ENCODE measurements around the gene PGLYRP3.
"Not testable (repeated sequence)": the region's sequence is repeated elsewhere in the genome, so short reads cannot be mapped to it uniquely, and the experiment has no call there.

PGLYRP3 gene

DNA sequence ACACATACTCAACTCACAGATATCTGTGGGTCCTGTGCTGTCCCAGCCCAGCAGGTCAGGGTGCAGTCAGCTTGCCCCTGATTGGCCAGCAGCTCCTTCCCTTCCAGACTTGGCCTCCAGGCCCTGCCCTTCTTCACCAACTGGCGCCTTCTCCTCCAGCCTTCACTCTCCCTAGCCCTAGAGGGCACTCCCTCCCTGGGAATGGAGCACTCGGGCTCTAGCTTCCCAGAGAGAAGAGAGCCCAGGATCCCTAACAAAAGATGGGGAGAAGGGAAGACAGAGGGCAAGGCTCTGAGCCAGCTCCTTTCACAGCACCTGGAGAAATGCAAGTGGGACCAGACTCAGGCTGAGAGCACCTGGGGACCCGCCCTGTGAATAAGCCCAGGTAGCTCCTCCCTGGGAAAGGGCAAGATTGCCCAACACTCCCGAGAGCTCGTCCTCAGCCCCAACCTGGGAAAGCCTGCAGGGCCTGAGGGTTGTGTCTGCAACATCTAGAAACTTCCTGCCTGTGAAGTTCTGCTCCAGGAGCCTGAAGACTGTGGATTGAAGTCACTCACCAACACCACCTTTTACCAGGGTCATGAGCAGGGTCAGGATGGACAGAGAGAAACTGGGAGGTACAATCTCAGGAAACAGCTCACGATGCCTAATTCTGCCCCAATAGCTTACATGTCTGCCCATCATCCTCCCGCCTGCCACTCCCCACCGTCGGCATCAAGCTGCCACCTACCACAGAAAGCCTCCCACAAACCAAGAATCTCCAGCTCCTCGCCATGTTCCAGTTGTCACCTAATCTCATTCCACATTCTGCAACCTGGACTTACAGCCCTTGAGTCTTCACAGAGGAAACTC is 36.0 kb upstream of the PGLYRP3 start, which contains the start of gene PGLYRP4:
PGLYRP4 (minus strand) TSS at position 331 of the 852 bp plus-strand sequence. CDS start 909 bp downstream, outside the sequence.
- no peak for DNase-seq

DNA sequence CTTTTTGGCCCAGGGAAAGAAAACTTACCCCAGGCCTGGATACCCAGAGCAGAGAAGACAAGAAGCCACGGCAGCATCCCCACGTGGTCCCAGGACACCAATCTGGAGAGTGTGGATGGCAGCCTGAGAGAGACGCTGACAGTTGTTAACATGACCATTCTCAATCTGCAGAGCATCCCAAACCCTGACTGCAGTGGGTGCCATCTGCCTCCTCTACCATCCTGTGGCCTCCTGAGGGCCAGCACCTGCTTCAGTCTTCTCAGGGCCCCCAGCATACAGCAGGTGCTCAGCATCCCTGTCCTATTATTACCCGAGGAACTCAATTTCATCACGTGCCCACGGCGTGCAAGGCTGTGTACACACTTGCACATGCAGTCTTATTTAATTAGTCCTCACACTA is 35.1 kb upstream of the PGLYRP3 start:
- no peak for DNase-seq

DNA sequence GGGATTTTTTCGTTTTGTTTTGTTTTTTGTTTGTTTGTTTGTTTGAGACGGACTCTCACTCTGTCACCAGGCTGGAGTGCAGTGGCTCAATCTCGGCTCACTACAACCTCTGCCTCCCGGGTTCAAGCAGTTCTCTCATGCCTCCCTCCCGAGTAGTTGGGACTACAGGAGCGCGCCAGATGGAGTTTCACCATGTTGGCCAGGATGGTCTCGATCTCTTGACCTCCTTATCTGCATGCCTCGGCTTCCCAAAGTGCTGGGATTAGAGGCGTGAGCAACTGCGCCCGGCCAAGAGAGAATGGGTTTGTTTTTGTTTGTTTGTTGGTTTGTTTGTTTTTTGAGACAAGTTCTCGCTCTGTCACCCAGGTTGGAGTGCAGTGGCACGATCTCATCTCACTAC is 34.3 kb upstream of the PGLYRP3 start:
- not testable (repeated sequence) for DNase-seq

DNA sequence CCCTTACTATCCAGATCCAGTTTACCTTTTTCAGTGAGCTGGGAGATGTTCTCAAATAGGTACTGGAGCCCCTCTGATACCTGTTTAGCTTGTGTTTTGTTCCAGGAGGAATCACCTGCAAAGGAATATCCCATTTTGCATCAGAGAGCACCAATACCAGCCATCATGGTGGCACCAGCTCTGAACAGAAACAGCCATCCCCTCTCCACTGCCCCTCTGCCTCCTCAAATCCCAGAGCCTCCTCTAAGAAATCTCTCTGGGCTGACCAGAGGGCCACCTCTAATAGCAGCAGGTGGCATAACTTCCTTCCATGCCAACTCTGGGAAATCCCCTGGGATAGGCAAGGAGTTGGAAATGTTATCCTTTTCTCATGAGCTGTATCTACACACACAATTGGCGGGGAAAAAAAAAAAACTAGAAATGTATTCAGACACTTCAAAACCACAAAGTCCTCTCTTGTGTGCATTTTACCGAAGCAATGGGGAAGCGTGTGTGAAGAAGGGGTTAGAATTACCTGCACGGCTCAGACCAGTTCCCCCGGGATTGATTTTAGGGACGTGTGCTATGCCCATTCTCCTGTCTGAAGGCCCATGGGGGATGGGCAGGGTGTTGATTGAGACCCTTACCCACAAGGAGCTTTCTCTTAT is 33.4 kb upstream of the PGLYRP3 start:
- no peak for DNase-seq

DNA sequence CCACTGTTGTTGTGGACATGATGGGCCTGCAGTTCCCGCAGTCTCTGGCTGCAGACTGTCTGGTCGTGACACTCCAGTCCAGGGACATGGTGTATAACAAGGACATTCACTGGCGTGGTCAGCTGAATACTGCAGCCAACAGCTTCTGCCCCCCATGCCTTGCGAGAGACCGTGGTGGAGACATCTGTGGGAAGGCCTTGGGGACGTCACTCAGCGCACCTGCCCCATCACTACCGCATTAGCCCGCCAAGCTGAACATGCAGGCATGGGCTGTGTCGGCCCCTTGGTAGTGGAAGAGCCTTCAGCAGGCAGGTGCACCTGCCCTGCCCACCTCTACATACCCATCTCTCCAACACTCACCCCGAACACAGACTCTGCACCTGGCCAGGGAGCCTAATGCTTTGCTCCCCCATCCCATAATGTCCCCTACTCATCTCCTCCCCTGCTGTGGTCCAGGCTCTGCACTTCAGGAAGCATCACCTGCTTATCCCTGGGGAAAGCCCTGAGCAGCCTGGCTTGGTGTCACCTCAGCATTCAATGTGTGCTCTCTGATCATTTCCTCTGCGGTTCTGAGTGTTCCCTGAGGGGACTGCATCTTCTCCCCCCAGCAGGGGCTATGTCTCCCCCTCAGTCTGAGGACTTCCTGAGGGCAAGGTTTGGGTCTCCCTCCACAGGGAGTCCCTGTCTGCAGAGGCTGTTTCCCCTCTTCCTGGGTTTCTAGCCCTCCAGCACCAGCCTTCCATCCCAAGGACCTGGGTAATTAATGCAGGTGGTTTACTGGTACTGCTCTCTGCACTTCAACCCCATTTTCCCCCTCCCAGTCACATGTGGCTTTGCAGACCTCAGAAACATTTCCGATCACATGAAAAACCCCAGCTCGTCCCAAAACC is 32.7 kb upstream of the PGLYRP3 start:
- no peak for DNase-seq

DNA sequence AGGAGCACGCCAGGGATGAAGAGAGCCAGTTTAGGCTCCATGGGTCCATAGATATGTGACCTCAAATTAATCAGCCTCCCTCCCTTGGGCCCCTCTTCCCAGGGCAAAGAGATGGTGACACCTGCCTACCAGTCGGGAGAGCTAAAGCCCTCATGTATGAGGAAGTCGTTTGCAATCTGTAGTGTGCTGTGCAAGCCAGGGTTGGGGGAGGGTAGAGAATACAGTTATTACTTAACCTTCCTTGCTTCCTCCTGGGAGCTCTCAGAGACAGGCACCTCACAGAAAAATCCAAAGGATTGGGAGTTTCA is 31.9 kb upstream of the PGLYRP3 start:
- peak; percentile 47 for DNase-seq

DNA sequence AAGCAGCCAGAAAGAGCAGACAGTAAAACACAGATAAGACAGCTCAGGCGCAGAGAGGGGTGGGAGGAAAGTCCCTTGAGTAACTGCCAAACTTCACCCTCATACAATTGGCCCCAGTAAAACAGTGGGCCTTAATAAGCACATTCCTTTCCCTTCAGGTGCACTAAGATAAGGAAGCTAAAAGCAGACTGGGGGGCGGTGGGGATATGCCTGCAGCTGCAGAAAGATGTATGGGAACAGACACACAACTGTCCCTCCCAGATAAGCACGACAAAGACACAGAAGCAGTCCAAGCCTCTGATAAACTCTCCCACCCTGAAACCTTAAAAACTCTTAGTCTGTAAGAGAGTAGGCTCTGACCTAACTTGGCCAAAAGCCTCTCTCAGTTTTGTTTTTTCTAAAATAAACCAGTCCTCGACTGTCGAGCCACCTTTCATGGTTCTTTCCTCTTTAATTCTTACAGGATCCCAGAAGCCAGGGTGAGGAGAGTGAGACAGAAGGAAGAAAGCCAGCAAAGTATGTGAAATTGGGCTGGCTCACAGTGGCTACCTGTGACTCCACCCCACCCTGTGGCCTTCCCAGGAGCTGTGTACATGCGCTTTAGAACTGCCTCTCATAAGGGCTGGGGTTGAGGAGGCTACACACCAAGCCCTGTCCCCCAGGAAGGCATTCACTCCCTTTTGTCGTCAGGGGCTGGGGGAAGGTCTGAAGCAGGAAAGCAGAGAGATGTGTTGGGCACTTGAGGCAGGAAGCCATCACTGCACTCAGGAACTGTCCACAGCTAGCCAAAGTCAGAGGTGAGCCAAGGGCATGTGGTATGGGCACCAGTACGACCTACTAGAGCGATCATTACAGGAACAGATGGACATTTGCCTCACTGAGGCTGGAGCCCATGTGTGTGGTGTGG is 31.3 kb upstream of the PGLYRP3 start:
- no peak for DNase-seq

DNA sequence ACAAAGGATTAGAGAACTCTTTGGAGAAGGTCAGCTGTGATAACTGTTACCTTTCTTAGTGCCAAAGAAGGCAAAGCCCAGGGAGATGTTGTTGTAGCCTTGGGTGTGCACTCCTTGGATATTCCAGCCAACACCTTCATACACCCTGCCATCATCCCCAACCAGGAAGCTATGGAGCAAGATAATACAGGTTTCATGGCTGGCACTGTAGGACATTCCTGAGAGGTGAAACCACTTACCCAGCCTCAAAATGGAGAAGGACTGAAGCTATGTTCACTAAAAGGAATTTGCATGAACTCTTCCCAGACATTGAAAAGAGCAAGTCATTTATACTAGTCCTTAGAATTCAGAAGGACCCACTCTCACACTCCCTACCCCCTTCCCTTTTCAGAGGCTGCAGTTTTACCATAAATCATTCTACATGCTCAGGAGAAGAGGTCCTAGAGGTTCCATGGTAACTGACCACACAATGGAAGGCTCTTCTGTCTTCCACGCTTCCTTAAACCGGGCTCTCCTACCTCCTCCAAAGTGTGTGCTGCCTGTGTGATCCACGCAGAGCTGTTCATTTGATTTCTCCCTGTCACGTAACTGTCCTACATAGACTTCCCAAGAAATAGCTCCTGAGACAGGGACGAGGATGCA is 30.4 kb upstream of the PGLYRP3 start:
- no peak for DNase-seq

DNA sequence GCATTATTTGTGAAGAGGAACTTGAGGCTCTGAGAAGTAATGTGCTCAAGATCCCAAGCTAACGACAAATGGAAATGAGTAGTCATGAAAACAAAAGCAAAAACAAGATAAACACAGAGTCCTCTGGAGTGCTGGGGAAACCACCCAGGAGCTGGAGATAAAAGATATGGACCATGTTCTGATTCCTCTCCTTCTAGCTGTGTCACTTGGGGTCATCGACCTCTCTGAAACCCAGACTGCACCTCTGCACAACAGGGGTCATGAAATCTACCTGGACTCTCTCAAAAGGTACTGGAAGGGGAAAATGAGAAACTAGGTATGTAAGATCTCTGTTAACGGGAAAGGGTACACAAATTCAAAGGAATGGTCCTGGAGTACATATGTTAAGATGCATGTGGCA is 29.4 kb upstream of the PGLYRP3 start:
- no peak for DNase-seq

DNA sequence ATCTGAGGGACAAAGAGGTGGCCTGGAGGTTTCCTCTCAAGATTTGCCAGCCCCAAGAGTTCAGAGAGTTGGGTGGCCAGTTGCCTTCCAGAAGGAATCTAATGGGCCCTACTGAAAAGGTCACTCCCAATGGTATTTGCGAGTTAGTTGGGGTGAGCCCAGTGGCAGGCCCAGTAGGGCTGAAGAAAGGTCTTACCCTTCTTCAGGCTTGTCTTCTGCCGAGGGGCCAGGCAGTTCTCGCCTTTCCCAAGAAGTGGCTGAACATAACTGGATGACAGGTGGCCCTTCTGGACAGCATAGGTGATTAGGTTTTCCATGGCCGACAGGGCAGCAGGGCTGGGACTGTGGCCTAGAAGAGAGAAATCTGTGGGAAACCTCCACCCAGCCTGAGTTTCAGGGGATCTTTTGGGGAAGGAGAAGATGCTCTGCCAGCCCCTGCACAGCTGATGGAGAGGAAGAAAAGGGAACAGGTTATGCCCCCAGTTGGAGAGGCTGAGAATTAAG is 28.7 kb upstream of the PGLYRP3 start:
- no peak for DNase-seq

DNA sequence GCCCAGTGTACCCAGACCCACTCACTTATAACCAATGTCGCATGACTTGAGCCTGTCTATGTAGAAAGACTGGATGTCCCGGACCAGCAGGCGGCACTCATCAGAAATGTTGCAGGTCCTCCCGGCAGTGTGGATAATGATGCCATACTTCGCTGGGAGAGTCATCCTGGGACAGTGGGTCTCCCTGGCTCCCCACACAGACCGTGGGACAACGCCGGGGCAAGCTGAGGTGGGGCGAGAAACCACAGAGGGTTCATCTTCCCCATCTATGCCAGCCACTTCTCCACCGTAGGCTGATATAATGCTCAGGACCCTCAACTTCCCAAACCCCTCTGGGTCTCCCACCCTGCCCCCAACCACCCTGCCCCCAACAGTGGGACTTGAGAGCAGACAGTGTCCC is 27.6 kb upstream of the PGLYRP3 start:
- no peak for DNase-seq

DNA sequence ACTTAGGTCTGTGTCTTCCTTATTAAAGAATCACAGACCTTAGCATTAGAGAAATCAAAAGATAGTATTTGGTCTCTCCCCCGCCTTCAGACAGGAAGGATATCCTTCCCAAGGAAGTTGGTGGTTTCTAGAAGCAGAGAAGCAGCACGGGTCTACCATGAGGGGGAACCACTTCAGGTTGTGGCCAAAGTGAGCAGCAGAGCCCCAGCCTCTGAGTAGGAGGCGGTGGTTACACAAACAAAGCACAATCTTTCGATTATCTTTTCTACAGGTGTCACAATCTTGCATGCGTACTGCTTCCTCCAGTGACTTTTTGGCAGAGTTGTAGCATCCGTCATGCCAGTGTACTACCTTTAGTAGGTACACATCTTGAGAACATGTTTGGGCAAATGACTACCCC is 27.1 kb upstream of the PGLYRP3 start:
- DNase-seq: no peak

DNA sequence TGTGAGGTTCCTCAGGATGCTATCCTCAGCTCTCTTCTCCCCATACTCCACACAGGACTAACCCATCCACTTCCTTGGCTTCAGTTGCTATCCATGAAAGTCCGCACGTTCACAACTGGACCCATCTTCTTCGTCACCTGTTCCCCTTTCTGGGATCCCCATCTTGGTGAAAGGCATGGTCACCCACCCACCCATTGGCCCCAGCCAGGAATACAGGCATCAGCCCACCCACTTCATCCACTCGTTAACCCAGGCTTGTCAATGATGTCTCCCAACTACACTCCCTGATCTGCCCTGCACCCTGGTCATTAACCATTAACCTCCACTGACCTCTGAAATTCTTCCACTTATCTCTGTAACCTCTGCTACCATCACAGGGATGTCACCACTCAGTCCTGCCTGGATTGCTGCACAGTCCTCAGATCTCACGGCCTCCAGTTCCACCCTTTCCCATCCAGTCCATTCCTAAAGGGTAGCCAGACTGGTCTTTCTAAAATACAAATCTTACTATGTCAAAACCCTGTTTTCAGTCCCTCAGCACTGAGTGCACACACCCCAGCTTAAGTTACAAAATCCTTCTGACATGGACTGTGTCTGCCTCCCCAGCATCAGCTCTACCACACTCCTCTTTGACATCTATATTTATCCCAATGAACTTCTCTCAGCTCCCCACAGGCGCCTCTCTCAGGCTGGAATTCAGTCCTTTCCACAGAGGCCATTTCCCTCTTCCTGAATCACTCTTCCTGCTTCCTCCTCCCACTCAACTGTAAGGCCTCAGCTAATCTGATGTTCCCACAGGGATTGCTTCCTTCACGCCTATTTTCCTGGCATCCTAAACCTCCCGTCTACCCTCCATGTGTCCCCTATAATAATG is 25.5 kb upstream of the PGLYRP3 start:
- no peak for DNase-seq

DNA sequence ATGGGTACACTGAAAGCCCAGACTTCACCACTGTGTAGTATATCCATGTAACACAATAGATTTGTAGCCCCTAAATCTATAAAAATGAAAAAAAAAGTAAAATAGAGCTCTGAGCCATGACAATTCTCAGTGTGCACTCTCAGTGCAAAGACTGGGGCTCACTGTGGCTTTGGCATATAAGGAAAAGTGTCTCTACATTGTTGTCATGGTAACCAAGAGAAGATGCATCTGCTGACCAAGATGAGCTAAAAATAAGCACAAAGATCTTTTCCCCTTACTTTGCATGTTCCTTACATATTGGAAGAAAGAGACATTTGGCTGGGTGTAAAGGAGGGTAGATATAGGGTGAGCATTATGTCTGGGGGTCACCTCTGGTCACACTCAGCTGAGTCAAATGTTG is 23.9 kb upstream of the PGLYRP3 start:
- DNase-seq: no peak

DNA sequence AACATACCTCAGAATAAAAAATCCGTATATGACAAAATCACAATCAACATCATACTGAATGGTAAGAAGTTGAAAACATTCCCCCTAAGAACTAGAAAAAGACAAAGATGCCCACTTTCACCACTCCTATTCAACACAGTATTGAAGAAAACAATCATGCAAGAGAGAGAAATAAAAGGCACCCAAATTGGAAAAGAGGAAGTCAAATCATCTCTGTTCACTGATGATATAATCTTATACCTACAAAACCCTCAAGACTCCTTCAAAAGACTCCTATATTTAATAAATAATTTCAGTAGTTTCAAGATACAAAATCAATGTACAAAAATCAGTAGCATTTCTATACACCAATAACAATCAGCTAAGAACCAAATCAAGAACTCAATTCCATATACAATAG is 21.1 kb upstream of the PGLYRP3 start:
- no peak for DNase-seq

DNA sequence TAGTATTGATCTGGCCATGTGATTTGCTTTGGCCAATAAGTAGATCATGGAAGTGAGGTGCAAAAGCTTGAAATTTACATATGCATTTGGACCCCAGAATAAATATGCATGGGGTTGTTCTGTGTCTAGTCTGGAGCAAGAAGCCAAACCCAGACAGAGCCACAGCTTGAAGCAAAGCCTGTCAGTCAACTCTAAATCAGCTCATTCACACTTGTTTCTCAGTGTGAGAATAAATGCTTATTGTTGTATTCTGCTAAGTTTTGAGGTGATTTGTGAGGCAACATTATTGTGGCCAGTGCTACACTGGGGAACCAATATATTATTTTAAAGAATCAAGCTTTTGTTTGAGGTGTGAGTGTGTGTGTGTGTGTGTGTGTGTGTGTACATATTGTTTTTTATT is 12.2 kb upstream of the PGLYRP3 start:
- DNase-seq: no peak

DNA sequence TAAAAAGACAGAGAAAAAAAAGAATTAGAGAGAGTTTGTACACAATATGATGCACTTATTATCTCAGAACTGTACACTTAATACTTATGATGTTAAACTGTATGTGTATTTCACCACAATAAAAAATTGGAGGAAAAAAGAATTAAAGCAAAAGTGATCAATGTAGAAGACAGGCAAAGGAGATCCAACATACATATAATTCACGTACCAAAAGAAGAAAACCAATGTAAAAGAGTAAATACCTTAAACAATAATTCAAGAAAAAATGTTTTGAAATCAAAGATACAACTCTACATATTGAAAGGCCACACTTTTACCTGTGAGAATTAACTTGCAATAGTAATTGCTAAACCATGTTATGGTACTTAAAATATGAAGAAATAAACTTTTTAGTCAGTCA is 9.8 kb upstream of the PGLYRP3 start:
- no peak for DNase-seq

DNA sequence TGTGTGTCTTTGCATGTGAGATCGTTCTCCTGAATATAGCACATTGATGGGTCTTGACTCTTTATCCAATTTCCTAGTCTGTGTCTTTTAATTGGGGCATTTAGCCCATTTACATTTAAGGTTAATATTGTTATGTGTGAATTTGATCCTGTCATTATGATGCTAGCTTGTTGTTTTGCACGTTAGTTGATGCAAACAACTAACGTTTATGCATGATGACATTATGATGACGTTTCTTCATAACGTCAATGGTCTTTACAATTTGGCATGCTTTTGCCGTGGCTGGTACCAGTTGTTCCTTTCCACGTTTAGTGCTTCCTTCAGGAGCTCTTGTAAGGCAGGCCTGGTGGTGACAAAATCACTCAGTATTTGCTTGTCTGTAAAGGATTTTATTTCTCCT is 5.4 kb upstream of the PGLYRP3 start:
- DNase-seq: not testable (repeated sequence)

DNA sequence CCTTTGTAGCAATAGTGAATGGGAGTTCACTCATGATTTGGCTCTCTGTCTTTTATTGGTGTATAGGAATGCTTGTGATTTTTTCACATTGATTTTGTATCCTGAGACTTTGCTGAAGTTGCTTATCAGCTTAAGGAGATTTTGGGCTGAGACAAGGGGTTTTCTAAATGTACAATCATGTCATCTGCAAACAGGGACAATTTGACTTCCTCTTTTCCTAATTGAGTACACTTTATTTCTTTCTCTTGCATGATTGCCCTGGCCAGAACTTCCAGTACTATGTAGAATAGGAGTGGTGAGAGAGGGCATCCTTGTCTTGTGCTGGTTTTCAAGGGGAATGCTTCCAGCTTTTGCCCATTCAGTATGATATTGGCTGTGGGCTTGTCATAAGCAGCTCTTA is 3.3 kb upstream of the PGLYRP3 start:
- DNase-seq: not testable (repeated sequence)

DNA sequence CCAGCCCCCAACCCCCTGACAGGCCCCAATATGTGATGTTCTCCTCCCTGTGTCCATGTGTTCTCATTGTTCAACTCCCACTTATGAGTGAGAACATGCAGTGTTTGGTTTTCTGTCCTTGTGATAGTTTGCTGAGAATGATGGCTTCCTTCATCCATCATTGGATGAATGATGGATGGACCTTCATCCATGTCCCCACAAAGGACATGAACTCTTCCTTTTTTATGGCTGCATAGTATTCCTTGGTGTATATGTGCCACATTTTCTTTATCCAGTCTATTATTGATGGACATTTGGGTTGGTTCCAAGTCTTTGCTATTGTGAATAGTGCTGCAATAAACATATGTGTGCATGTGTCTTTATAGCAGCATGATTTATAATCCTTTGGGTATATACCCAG is 1.6 kb upstream of the PGLYRP3 start:
- not testable (repeated sequence) for DNase-seq

DNA sequence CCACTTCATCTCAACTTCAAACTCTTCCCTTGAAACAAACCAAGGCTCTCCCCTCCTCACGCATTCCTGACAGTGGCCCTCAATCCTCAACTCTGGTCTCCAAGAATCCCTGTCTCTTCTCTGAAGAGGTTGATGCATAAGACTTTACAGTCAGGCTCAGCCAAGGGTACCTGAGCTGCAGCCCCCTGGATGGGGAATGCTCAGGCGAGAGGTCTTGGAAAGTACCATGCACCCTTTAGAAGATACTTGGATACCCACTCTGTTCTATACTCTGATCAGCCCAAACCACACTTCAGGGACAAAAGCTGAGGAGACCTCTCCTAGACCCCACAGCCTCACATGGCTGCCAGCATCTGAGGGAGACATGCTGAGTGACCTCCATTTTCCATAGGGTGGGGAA is 536 bp upstream of the PGLYRP3 start:
- DNase-seq: no peak
